GM18951 (cell line): ENCODE results near the gene CPLANE1.
"Not testable (repeated sequence)": the region's sequence is repeated elsewhere in the genome, so short reads cannot be mapped to it uniquely, and the experiment has no call there.

Source experiments
- POLR2A ChIP-seq: IDR thresholded peaks from 4 replicates; pipeline ENCODE4 v1.6.1; 2011; ENCODE audit warnings: mild to moderate bottlenecking; ENCODE audit not compliant: insufficient read length, insufficient read depth; ENCODE audit errors: extremely low read depth
- in situ Hi-C: fragments of 300-500 bp; cut with MboI; formaldehyde crosslinking; loops from one replicate; pipeline ENCODE4 v1.12.0; 2022; ENCODE audit warnings: low sequenced_read_pairs, mixed read lengths, inconsistent platforms; ENCODE audit not compliant: unreplicated experiment

CPLANE1 gene

DNA sequence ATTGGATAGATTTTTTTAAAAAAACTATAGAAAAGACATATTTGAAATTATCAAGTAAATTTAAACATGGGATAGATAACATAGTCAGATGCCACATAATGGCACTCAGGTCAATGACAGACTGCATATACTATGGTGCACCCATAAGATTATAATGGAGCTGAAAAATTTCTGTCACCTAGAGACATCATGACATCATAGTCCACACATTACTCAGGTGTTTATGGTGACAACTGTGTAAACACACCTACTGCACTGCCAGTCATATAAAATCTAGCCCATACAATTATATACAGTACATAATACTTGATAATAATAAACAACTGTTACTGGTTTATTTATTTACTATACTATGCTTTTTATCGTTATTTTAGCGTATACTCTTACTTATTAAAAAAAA, 58.6 kb downstream of the CPLANE1 start:
- in situ Hi-C loops: no loop called here
- TF ChIP-seq POLR2A: no peak

DNA sequence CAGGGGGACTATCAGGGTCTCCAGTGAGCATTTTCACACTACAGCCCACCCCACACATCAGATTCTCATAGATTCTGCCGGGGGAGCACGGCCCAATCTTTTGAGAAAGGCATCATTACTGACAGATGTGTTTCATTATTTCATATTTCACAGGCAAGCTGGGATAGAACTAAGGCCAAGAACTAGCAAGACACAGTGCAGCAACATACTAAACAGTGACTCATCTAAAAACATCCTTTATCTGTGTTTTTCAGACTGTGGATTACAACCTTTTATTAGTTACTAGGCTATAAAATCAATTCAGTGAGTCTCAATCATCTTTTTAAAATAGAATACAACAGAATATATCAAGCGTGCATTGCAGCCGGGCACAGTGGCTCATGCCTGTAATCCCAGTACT, 59.8 kb downstream of the CPLANE1 start:
- in situ Hi-C loops: no loop called here
- TF ChIP-seq POLR2A: no peak

DNA sequence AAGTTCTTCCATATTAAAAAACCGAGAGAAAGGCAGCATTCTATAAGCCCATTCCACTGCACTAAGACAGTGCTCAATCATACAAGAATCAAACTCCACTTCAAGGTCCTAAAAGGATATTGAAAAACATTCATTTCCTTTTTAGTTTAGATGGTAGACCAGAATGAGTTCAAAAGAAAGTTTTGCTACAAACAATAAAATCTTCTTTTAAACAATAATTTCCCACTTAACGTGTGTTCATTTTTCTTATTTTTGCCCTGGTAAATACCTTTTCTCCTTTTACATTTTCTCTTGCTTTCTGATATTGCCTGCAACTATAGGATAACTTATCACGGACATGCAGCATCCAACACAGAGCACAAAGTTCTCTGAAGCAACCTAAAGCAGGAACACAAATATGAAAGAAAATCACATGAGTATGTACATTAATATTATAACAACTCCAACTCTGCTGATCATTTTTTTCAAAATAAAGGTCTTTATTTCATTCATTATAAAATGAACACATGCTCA, 61.7 kb downstream of the CPLANE1 start:
- TF ChIP-seq POLR2A: no peak

DNA sequence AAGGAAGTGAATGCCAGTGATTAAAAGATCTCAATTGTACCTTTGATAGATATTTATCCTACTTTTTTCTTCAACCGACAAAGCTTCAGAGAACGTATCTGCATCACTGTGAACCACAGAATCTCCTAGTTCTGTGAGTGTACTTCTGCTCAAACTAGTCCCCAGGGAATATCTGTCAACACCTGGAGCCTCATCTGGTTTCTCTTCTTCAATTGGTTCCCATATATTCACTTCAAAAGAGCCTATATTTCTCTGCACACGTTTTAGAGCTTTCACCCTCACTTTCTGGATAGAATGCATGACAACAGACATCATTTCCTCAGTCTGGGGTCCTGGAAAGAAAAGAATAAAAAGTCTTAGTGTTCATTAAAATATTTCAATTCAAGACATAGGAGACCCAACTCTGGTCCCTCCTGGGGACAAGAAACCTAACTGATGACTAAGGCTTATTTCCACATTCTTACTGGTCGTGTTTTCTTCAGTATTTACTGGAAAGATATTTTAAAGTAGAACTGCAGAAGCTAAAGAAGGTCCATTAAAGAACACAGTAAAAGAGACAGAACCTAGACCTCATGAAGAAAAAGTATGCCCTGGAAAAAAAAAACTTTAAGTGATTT, 64.3 kb downstream of the CPLANE1 start:
- no peak for TF ChIP-seq POLR2A
- in situ Hi-C loops: no loop called here

More for the DNA sequence above, 61.7 kb downstream of the CPLANE1 start:
- in situ Hi-C loops: no loop called here

DNA sequence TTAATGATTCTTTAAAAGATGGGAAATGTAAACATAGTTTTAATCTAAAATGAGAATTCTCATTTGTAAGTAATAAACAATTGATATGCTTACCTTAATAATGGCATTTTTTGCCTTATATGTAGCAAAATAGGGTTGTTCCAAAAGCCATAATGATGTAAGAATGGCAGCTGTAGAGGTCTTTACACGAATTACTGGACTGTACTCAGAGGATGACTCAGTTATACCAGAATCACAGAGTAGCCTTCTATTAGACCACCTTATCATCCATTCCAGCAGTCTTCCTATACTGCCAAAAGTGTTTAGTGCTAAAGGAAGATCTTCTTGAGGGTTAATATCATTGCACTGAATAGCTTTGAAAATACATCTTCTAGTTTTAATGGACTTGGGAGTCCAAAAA, 66.5 kb downstream of the CPLANE1 start:
- TF ChIP-seq POLR2A: no peak

DNA sequence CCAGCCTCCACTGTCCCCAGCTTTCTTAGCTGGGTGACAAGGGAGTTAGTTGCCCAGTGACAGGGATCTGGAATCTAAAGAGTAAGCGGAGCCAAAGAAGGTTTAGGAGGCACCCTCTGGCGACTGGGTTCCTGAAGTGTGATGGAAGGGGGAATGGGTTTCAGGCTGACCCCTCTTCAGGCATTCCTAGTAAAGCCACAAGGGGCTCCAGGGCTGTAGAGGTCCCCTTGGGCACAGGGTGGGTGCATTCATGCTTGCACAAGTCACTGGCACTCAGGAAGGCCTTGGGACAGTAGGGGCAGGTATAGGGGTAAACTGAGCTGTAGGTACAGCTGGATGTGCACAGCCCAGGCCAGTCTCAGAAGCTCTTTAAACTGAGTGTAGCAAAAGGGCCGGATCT, 74.2 kb downstream of the CPLANE1 start:
- in situ Hi-C loops: no loop called here
- TF ChIP-seq POLR2A: no peak

More for the DNA sequence above, 66.5 kb downstream of the CPLANE1 start:
- in situ Hi-C loops: no loop called here

DNA sequence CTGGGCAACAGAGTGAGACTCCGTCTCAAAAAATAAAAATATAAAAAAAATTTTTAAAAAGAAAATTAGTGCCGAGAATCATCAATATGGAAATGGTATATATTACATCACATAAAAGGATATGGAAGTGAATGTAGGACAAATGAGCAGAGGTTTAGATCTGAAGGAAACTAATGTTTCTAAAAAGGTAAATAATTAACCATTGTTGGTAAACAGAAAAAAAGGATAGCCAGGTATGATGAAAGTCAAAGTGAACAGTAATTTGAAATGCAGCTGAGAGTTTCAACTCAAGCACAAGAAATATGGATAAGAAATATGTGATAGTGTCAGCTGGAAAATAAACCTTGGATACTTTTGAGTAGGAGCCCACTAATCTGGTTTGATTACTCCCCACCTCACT, 76.2 kb downstream of the CPLANE1 start:
- in situ Hi-C loops: no loop called here

DNA sequence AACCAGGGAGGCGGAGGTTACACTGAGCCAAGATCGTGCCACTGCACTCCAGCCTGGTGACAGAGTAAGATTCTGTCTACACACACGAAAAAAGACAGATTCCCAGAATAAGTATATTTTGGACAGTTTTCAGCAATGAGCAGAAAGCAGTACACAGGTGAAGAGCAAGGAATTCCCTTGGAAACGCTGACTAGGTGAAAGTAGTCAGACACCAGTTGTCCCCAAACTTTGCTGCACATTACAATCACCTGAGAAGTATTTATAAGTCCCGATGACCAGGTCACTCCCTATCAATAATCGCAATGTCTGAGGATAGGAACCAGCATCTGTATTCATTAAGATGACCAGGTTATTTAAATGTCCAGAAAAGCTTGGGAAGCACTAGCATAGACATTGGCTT, 78.3 kb downstream of the CPLANE1 start:
- in situ Hi-C loops: no loop called here
- TF ChIP-seq POLR2A: no peak

More for the DNA sequence above, 76.2 kb downstream of the CPLANE1 start:
- no peak for TF ChIP-seq POLR2A

DNA sequence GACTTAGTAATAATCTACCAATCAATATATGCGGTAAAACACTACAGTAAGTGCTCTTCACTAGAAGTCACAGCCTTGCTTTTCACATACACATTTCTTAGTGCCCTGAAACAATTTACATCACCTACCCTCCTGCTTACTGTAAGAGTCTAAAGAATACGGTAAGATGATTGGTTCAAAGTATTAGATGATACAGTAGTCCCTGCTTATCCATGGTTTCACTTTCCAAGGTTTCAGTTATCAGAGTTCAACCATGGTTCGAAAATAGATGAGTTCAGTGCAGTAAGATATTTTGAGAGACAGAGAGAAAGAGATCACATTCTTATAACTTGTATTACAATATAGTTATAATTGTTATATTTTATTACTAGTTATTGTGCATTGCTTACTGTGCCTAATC, 83.0 kb downstream of the CPLANE1 start:
- TF ChIP-seq POLR2A: no peak
- in situ Hi-C loops: no loop called here

DNA sequence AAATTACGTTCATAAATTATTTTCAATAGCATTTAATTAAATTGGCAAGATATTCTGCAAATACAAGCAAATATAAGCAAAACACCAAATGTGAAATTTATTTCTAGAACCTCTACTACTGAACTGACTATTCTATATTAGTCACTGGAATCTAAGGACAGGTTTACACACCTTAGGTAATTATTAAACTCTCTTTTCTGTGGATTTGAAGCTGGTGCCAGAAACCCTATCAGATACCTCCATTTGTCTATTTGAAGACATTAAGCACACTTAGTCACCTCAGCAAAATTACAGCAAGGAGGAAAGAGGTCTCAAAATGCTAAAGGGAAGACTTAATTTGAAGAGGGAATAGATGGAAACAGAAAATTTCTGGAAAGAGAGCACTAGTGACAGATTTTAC, 83.4 kb downstream of the CPLANE1 start:
- TF ChIP-seq POLR2A: no peak
- in situ Hi-C loops: no loop called here

DNA sequence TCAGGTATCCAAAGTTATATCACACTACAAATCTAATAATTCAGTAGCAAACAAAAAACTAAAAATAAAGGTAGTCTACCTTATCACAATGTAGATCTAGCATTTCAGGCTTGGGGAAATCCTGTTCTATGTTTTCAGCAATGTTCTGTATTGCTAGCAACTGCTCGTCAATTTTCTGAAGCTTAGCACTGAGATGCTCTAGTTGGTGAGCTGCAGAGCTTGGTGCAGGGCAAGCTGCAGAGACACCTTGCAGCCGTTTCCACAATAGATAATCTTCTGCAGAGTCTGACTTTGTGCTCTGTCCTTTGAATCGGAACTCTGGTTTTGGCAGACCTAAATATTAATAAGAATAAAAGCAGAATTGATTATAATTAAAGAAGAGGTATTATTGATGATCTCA, 95.5 kb downstream of the CPLANE1 start:
- TF ChIP-seq POLR2A: no peak
- in situ Hi-C loops: no loop called here

DNA sequence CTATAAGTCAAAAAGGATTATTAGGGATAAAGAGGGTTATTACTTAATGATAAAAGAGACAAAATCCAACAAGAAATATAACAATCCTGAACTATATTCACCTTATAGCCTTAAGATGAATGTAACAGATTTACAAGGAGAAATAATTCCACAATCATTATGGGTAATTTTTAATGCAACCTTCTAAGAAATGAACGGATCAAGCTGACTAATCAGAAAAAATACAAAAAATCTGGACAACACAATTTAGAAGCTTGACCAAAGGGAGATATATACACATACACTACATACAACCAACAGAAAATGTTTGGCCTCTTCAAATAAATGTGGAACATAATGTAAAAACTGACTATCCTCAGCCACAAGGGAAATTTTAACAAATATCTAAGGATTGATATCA, 102.3 kb downstream of the CPLANE1 start:
- in situ Hi-C loops: no loop called here
- no peak for TF ChIP-seq POLR2A

DNA sequence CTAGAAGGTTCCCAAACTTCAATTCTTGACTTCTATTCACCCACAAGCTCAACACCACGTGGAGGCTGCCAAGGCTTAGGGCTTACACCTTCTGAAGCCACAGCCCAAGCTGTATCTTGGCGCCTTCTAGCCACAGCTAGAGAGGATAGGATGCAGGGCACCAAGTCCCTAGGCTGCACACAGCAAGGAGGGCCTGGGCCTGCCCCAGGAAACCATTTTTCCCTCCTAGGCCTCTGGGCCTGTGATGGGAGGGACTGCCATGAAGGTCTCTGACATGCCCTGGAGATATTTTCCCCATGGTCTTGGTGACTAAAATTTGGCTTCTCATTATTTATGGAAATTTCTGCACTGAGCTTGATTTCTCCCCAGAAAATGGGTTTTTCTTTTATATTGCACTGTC, 112.5 kb downstream of the CPLANE1 start:
- TF ChIP-seq POLR2A: no peak
- in situ Hi-C loops: no loop called here

DNA sequence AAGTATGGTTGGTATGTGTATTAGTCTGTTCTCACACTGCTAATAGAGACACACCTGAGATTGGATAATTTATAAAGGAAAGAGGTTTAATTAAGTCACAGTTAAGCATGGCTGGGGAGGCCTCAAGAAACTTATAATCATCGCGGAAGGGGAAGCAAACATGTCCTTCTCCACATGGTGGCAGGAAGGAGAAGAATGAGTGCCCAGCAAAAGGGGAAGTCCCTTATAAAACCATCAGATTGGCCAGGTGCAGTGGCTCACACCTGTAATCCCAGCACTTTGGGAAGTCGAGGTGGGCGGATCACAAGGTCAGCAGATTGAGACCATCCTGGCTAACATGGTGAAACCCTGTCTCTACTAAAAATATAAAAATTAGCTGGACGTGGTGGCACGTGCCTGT, 113.9 kb downstream of the CPLANE1 start:
- in situ Hi-C loops: not testable (repeated sequence)

DNA sequence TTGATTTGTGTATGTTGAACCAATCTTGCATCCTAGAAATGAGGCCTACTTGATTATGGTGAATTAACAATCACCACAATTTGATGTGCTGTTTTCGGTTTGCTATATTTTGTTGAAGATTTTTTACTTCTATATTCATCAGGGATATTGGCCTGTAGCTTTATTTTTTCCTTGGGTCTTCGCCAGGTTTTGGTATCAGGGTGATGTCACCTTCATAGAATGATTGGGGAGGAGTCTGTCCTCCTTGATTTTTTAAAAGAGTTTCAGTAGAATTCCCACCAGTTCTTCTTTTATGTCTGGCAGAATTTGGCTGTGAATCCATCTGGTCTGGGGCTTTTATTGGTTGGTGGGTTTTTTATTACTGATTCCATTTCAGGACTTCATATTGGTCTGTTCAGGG, 115.2 kb downstream of the CPLANE1 start:
- in situ Hi-C loops: no loop called here
- no peak for TF ChIP-seq POLR2A
